Measurements from ENCODE around the gene CELA2B.
"Not testable (repeated sequence)": the region's sequence is repeated elsewhere in the genome, so short reads cannot be mapped to it uniquely, and the experiment has no call there.

- TF ChIP-seq CTCF (IDR thresholded peaks at IDR 0.05); EZH2 (IDR thresholded peaks at IDR 0.05; ENCODE audit: borderline replicate concordance, insufficient read depth, low read depth, low read length, poor library complexity, severe bottlenecking): not testable (repeated sequence)
These were observed 4.2 kb upstream of the CELA2B start for GRCh38 chr1:15471723-15472122.
